Central memory CD8-positive, alpha-beta T cell (primary cell): ENCODE results near the gene SPACA7.

Source experiments
- ATAC-seq: fragments of 150-1000 bp; cut with Tn5 transposase; replicated peaks from 2 replicates; pipeline ENCODE4 v1.10.0; 2022; ENCODE audit warnings: mild to moderate bottlenecking, moderate FRiP score, moderate number of reproducible peaks; ENCODE audit not compliant: poor library complexity, severe bottlenecking; ENCODE audit errors: extremely low read depth
- DNase-seq, 2 donors: peaks; one replicate each; pipeline ENCODE4 v3.0.0; 2021; ENCODE audit warnings: low spot score in 2 of 2
- H3K27ac Mint-ChIP-seq: one replicate; pipeline ENCODE4 v1.8.0; 2022; ENCODE audit warnings: low read depth, mild to moderate bottlenecking, moderate library complexity, mixed read lengths
- H3K27me3 Mint-ChIP-seq: one replicate; pipeline ENCODE4 v1.8.0; 2022; ENCODE audit warnings: mixed read lengths
- H3K36me3 Mint-ChIP-seq: one replicate; pipeline ENCODE4 v1.8.0; 2022; ENCODE audit warnings: mild to moderate bottlenecking, moderate library complexity, mixed read lengths; ENCODE audit not compliant: insufficient read depth
- H3K4me1 Mint-ChIP-seq: one replicate; pipeline ENCODE4 v1.8.0; 2022; ENCODE audit warnings: mixed read lengths
- H3K4me3 Mint-ChIP-seq: one replicate; pipeline ENCODE4 v1.8.0; 2022; ENCODE audit warnings: mild to moderate bottlenecking, moderate library complexity, mixed read lengths
- H3K9me3 Mint-ChIP-seq: one replicate; pipeline ENCODE4 v1.8.0; 2022; ENCODE audit warnings: mixed read lengths

Gene SPACA7

DNA sequence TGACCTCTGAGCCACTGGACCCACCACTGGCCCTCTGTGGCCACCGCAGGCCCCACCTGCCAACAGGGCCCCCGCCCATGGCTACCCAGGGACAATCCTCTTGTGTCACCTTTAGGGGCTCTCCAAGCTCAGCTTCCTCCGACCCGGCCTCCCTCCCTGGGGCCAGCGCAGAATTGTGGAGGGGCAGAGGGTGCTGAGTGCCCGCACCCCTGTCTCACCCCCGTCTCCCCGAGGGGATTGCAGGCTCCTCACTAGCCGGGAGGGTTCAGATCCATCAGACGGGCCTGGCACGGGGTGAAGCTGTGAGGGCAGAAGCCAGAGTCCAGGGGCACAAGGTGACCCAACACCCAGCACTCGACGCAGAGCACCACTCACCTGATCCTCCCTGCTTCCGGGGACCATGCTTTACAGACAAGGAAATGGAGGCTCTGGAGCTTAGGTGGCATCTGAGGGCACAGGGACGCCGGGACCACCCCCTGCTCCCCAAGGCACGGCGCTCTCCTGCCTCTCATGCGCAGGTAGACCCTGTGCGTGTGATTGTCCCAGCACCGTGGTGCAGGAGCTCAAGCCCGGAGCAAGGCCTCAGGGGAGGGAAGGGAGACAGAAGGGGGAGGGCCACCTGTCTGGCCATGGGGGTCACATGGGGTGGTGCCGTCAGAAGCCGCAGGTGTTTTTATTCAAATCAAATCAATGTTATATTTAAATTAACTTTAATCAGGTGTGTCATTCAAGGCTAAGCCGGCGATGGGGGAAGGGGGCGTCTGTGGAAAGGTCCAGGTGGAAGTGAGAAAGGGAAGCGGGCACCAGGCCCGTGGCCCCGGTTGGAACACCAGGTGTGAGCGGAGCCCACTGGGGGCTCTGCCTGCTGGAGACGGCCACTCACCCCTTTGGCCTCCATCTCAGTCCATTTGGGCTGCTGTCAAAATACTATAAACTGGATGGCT is 21.6 kb upstream of the SPACA7 start:
- no peak for DNase-seq
- H3K9me3 Mint-ChIP-seq, result peaks cover 8% of the 10 kb centered on the region

DNA sequence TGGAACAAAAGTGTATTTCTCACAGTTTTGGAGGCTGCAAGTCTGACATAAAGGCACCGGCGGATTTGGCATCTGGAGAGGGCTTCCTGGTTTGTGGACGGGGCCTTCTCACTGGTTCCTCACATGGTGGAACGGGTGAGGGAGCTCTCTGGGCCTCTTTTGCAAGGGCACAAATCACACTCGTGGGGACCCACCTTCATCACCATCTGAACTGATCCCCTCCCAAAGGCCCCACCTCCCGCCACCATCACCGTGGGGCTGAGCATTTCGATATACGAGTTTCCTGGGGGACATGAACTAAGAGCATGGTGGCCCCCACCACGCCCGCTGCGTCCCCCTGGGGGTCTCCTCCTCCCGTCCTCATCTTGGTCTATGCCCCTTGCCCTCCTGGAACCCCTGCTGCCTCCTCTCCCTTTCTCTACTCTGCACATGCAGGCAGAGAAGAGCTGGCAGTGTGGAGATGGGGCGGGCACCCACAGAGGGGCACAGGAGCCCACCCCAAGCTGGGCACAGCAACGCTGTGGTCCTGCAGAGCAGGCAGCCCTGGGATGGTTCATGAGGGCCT is 20.8 kb upstream of the SPACA7 start:
- H3K27me3 Mint-ChIP-seq, result no peaks in the 10 kb centered on the region

More for the DNA sequence above, 21.6 kb upstream of the SPACA7 start:
- Mint-ChIP-seq H3K4me1 (no peaks in the 10 kb centered on the region), H3K27ac (no peak overlapping the region), H3K4me3 (no peak overlapping the region), H3K36me3 (no peaks in the 10 kb centered on the region), H3K27me3 (no peaks in the 10 kb centered on the region)
- no peak for ATAC-seq

DNA sequence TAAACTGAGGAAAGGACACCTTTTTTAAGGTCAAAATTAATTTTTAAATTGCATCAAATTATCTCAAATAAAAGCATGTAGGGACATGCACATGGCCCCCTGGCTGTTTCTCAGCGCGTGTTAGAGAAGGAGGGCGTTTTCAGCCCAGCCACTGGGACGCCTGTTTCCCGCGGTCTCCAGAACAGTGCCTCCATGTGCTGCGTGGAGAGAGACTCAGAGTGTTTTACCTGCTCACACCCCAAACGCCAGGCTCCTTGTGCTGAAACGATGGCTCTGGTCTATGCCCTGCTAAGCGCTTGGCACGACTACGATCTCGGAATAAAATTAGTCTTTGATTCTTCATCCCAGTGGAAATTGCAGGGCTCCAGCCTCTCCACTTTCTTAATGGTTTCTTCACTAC is 20.0 kb upstream of the SPACA7 start:
- DNase-seq (no peak), ATAC-seq (no peak)
- Mint-ChIP-seq H3K36me3 (no peaks in the 10 kb centered on the region), H3K9me3 (peaks cover 8% of the 10 kb centered on the region), H3K4me3 (no peak overlapping the region), H3K27me3 (no peaks in the 10 kb centered on the region), H3K4me1 (no peaks in the 10 kb centered on the region), H3K27ac (no peak overlapping the region)

More for the DNA sequence above, 20.8 kb upstream of the SPACA7 start:
- DNase-seq, result no peak
- Mint-ChIP-seq H3K4me3 (no peak overlapping the region), H3K9me3 (peaks cover 8% of the 10 kb centered on the region), H3K36me3 (no peaks in the 10 kb centered on the region), H3K27ac (no peak overlapping the region), H3K4me1 (no peaks in the 10 kb centered on the region)
- no peak for ATAC-seq

DNA sequence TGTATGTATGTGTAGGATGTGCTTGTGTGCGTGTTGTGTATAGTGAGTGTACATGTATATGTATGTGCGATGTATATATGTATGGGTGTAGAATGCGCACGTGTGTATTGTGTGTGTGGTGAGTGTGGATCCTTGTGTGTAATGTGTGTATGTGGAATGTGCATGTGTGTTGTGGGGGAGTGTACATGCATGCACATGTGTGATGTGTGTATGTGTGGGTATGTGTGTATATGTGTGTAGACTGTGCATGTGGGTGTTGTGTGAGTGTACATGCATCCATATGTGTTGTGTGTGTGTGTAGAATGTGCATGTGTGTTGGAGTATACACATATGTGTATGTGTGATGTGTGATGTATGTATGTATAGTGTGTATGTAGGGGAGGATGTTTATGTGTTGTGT is 18.0 kb upstream of the SPACA7 start:
- Mint-ChIP-seq H3K27me3 (no peaks in the 10 kb centered on the region), H3K36me3 (no peaks in the 10 kb centered on the region), H3K4me3 (no peak overlapping the region), H3K27ac (no peak overlapping the region), H3K9me3 (peaks cover 8% of the 10 kb centered on the region), H3K4me1 (no peaks in the 10 kb centered on the region)
- DNase-seq (no peak), ATAC-seq (no peak)

DNA sequence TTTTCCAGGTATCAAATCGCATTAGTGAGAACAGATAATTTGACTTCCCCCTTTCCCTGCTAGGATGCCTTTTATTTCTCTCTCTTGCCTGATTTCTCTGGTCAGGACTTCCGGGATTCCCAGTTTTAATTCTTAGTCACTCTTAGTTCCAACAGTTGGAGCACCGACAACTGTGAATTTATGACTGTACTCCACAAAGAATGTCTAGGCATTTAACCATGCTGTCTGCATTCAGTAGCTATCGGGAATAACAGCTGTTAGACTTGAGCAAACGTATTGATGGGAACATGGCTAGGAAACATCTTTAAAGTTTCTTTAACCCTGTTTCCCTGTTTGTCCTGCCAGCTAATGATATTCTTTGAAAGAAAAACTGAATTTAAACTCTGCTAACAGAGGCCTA is 14.1 kb upstream of the SPACA7 start:
- Mint-ChIP-seq H3K4me3 (no peak overlapping the region), H3K4me1 (no peaks in the 10 kb centered on the region), H3K27ac (no peak overlapping the region), H3K36me3 (no peaks in the 10 kb centered on the region), H3K27me3 (peaks cover 18% of the 10 kb centered on the region), H3K9me3 (peaks cover 8% of the 10 kb centered on the region)
- DNase-seq (no peak), ATAC-seq (no peak)

DNA sequence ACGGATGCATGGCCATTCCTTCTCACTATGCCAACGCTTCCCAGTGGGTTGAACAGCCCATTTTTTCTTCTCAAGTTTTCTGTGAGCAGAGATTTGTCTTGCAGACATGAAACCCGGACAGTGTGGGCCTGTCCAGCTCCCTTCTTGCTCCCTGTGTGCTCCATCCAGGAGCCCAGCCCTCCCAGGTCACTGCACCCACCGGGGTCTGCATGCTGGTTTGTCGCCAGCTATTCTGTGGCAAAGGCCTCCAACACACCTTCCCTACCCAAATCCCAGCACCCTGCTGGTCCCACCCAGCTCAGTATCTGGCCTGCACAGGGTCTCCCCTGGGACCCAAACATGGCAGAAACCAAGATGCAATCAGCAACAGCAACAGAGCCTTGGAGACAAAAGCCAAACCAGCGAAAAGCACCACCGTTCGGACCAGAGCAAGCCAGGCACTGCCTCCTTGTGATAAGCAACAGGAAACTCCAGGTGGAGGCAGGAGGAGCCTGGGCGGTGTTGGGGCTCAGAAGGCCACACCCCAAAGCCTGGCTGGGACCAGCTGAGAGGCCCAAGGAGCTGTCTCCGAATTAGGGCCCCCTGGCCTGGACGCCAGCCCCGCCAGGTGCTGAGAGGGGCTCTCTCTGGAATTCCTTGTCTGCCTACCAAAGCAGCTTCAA is 12.2 kb upstream of the SPACA7 start:
- Mint-ChIP-seq H3K36me3 (no peaks in the 10 kb centered on the region), H3K4me3 (no peak overlapping the region), H3K27me3 (peaks cover 31% of the 10 kb centered on the region), H3K9me3 (peaks cover 5% of the 10 kb centered on the region), H3K27ac (no peak overlapping the region), H3K4me1 (no peaks in the 10 kb centered on the region)
- ATAC-seq, result no peak
- no peak for DNase-seq

DNA sequence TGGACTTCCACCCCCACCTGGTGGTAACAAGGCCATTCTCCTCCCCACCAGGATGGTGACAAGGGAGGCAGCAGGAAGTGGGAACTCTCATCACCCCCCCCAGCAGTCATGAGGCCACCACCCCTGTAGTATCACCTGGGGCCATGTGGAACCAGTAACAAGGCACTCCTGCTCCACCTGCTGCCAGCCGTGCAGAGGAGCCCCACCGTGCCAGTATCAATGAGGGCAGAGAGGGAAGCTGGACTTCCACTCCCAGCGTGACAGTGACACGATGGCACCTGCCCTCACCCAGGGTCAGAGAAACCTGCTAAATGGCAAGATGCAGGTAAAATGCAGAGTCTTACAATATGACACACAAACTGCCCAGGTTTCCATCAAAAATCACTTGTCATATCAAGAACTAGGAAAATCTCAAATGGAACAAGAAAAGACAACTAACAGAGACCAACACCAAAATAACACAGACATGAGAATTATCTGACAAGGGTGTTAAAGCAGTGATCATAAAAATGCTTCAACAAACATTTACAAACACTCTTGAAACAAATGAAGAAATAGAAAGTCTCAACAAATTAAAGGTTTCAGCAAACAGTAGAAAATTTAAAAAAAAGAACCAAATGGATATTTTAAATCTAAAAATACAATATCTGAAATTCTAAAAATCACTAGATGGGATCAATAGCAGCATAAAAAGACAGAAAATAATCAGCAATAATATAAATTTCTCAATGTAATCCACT is 9.1 kb upstream of the SPACA7 start:
- H3K9me3 Mint-ChIP-seq, result peaks cover 5% of the 10 kb centered on the region
- H3K36me3 Mint-ChIP-seq, result no peaks in the 10 kb centered on the region
- DNase-seq, result no peak
- ATAC-seq, result no peak
- no peaks in the 10 kb centered on the region for H3K4me1 Mint-ChIP-seq
- no peak overlapping the region for H3K4me3 Mint-ChIP-seq
- no peak overlapping the region for H3K27ac Mint-ChIP-seq
- H3K27me3 Mint-ChIP-seq, result peaks cover 31% of the 10 kb centered on the region

DNA sequence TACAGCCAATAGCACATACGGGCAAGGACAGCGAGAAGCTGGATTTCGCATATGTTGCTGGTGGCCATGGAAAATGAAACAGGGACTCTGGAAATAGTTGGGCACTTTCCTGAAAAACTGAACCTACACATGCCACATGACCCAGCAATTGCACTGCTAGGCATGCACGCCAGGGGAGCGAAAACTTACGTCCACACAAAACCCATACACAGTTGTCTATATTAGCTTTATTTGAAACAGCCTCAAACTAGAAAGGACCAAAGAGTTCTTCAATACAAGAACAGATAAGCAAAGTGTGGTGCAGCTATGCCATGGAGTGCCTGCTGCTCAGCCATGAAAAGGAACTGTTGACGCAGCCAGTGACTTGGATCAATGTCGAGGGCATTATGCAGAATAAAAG is 7.3 kb upstream of the SPACA7 start:
- DNase-seq (no peak), ATAC-seq (no peak)
- Mint-ChIP-seq H3K36me3 (no peaks in the 10 kb centered on the region), H3K4me3 (no peak overlapping the region), H3K27me3 (peaks cover 26% of the 10 kb centered on the region), H3K27ac (no peak overlapping the region), H3K9me3 (peaks cover 5% of the 10 kb centered on the region), H3K4me1 (no peaks in the 10 kb centered on the region)

DNA sequence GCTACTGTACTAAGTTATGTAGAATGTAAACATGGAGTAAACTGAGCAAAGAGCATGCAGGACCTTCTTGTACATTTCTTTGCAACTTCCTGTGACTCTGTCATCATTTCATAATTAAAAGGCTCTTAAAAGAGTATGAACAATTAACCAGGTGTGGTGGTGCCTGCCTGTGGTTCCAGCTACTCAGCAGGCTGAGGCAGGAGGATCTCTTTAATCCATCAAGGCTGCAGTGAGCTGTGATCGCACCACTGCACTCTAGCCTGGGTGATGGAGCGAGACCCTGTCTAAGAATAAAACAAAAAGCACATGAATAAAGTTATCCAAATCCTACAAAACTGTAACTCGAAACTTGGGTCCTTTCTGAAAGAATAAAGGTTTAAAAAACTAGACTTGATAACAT is 5.8 kb upstream of the SPACA7 start:
- Mint-ChIP-seq H3K4me1 (no peaks in the 10 kb centered on the region), H3K36me3 (no peaks in the 10 kb centered on the region), H3K9me3 (peaks cover 5% of the 10 kb centered on the region), H3K27me3 (peaks cover 18% of the 10 kb centered on the region), H3K27ac (no peak overlapping the region), H3K4me3 (no peak overlapping the region)
- ATAC-seq (no peak), DNase-seq (no peak)

DNA sequence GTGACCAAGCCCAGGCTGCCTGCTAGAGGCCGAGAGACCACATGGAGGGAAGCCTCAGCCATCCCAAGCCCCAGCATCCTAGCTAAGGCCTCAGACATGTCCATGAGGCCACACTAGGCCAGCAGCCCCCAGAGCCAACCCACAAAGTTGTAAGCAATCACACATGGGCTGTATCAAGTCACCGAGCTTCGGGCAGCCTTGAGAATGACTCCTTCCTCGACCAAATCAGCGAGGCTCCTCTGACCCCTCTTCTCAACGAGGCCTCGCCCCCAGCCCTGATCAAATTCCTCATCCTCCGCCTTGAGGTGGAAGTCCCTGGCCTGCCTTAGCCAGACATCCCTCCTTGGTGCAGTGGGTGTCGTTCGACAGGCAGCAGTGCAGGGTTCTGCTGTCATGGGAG is 1.9 kb upstream of the SPACA7 start:
- H3K27me3 Mint-ChIP-seq, result peaks cover 28% of the 10 kb centered on the region
- no peaks in the 10 kb centered on the region for H3K9me3 Mint-ChIP-seq
- no peaks in the 10 kb centered on the region for H3K4me1 Mint-ChIP-seq
- H3K27ac Mint-ChIP-seq, result no peak overlapping the region
- no peak for ATAC-seq
- H3K36me3 Mint-ChIP-seq, result no peaks in the 10 kb centered on the region
- H3K4me3 Mint-ChIP-seq, result no peak overlapping the region
- no peak for DNase-seq

DNA sequence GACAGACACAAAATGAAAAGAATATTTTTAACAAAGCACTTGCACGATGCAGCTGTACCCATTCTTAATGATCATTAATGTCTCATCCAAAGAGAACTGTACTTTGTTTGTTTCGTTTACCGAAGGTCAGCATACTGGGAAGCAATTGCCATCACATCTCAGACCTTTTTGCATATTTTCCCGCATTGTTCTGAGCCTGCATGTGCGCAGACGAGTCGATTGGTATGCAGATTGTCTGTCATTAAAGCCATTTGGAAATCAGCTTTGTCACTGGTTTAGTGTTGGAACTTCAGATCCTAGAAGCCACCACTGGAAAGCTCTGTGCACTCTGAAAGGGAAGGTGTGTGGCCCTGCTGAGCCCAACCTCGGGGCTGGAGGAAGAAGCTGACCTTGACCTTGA is 15.6 kb downstream of the SPACA7 start:
- no peaks in the 10 kb centered on the region for H3K9me3 Mint-ChIP-seq
- H3K4me1 Mint-ChIP-seq, result no peaks in the 10 kb centered on the region
- H3K4me3 Mint-ChIP-seq, result no peak overlapping the region
- no peak for DNase-seq
- ATAC-seq, result no peak
- peaks cover 33% of the 10 kb centered on the region for H3K27me3 Mint-ChIP-seq
- no peaks in the 10 kb centered on the region for H3K36me3 Mint-ChIP-seq
- no peak overlapping the region for H3K27ac Mint-ChIP-seq

DNA sequence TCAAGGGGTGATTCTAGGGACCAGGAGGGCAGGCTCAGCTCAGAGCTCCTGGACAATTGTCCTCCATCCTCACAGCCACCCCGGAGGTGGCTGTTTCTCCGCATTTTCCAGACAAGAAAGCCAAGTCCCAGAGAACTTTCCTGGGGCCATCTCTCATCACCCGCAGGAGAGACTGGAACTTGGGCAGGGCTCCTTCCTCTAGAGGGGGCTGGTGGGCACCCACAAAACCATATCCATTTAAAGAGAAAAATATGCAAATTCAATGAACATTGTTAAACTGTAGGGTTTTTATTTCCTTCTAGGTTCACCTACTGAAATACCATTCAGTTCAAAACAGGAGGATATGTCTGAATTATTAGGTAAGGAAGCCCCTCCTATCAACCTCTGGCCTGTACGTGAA is 16.6 kb downstream of the SPACA7 start:
- Mint-ChIP-seq H3K9me3 (no peaks in the 10 kb centered on the region), H3K4me1 (no peaks in the 10 kb centered on the region), H3K36me3 (no peaks in the 10 kb centered on the region), H3K27me3 (peaks cover 33% of the 10 kb centered on the region), H3K4me3 (no peak overlapping the region), H3K27ac (no peak overlapping the region)
- no peak for ATAC-seq
- DNase-seq, result no peak
